ENCODE measurements around the gene NFASC.

GRCh38 chr1:204841316-204841715, 29.3 kb upstream of the NFASC start:
- TF ChIP-seq EZH2 (IDR thresholded peaks at IDR 0.05; ENCODE audit: insufficient read depth, poor library complexity, severe bottlenecking) (no peak), EZH2phosphoT487 (IDR thresholded peaks at IDR 0.05; ENCODE audit: insufficient read depth, low read depth) (no peak)

All from GM23248 (cell line).